ENCODE measurements around the gene PDP2. TPM values are rescaled to one million over a fixed set of nuclear protein-coding genes. Genes with fewer than 3 reads are reported as not detected.

The PDP2 gene
- total and polyA plus RNA-seq, 2 of the 4 experiments (the other 2 are of a cell fraction) = 5.3 to 16.8 TPM

- Histone ChIP-seq H3K4me1 (ENCODE audit: control insufficient read depth, insufficient read depth, low read length) (peaks cover 27% of the 10 kb centered on the region), H3K36me3 (ENCODE audit: control insufficient read depth, insufficient read depth, low read length) (peaks cover 9% of the 10 kb centered on the region), H3K18ac (ENCODE audit: low read depth, low read length) (no peak overlapping the region), H3K14ac (replicated peaks; ENCODE audit: low read depth, low read length) (no peak overlapping the region), H4K5ac (ENCODE audit: low read depth, low read length) (no peak overlapping the region), H4K20me1 (ENCODE audit: insufficient read depth, low read length) (peaks cover 31% of the 10 kb centered on the region), H3K9ac (ENCODE audit: low read depth, low read length) (no peak overlapping the region), H2AFZ (replicated peaks; ENCODE audit: low read length, poor library complexity) (no peak overlapping the region), H2AK5ac (ENCODE audit: low read depth, low read length) (no peak overlapping the region), H3K27me3 (ENCODE audit: control insufficient read depth, insufficient read depth, low read length) (no peaks in the 10 kb centered on the region), H2BK20ac (ENCODE audit: low read depth, low read length) (no peak overlapping the region), H2BK15ac (ENCODE audit: low read depth, low read length) (no peak overlapping the region), H4K8ac (ENCODE audit: low read depth in 2 of 2, low read length in 2 of 2) (no peak overlapping the region), H2BK5ac (ENCODE audit: low read depth, low read length, poor library complexity, severe bottlenecking) (no peak overlapping the region), H3K56ac (ENCODE audit: extremely low read depth, insufficient read depth, low read length) (no peak overlapping the region), H3K4me2 (ENCODE audit: low read depth, low read length) (no peak overlapping the region), H3K9me1 (ENCODE audit: insufficient read depth, low read length) (peaks cover 32% of the 10 kb centered on the region), H3K27ac (ENCODE audit: insufficient read depth, low read length) (no peak overlapping the region), H2BK120ac (ENCODE audit: low read depth, low read length) (no peak overlapping the region), H3K9me3 (ENCODE audit: control insufficient read depth, insufficient read depth, low read length) (no peaks in the 10 kb centered on the region), H4K91ac (ENCODE audit: insufficient read depth, low read depth, low read length) (no peak overlapping the region), H2AK9ac (replicated peaks; ENCODE audit: low read depth, low read length, poor library complexity) (no peak overlapping the region), H3K79me1 (ENCODE audit: low read depth in 1 of 2, low read length in 2 of 2) (peaks cover 19 to 48% of the 10 kb centered on the region in 2 experiments), H3K4ac (ENCODE audit: low read depth, low read length) (no peak overlapping the region), H3K4me3 (ENCODE audit: insufficient read depth, low read depth, low read length) (no peak overlapping the region), H3K23ac (ENCODE audit: low read depth, low read length) (no peak overlapping the region)
- no TSS peak for BruUV-seq (replicated peaks)
- ATAC-seq (ENCODE audit: low read depth) (no peak), DNase-seq (no peak)
- WGBS, 2 experiments (ENCODE audit: extremely low coverage in 2 of 2, insufficient read length in 1 of 2) = no CpG with 5 or more reads among the region's 2 CpGs
- dilution Hi-C loops (cut with HindIII; ENCODE audit: low sequenced_read_pairs, unreplicated experiment) = no loop called here
- TF ChIP-seq RCOR1 (IDR thresholded peaks at IDR 0.05; ENCODE audit: insufficient replicate concordance, low read length) = no peak
- TF ChIP-seq CTCF (conservative IDR thresholded peaks at IDR 0.05; ENCODE audit: low read depth, low read length) = no peak
- no peak for TF ChIP-seq MAFK (IDR thresholded peaks at IDR 0.05; ENCODE audit: low read depth, low read length)
- TF ChIP-seq BHLHE40 (IDR thresholded peaks at IDR 0.05; ENCODE audit: low read depth, low read length) = no peak
- TF ChIP-seq USF2 (IDR thresholded peaks at IDR 0.05; ENCODE audit: low read depth, low read length) = no peak
- TF ChIP-seq POLR2A (IDR thresholded peaks at IDR 0.05; ENCODE audit: low read depth, low read length) = no peak
- ChIA-PET CTCF (no interaction called here), POLR2A (ENCODE audit: unreplicated experiment) (no interaction called here)
- in situ Hi-C loops (cut with MboI; ENCODE audit: low sequenced_read_pairs) = loop anchor here (5.0 kb wide), 1 partner anchor 34 kb away; no protein-coding TSS in a partner anchor
- intact Hi-C loops (cut with micrococcal nuclease) = no loop called here
These were observed 51.4 kb downstream of the PDP2 start for GRCh38 chr16:66931665-66932064.
